OCI-LY7 (cell line): ENCODE measurements around the gene TPBGL. TPM values are rescaled to one million over a fixed set of nuclear protein-coding genes. Genes with fewer than 3 reads are reported as not detected.

Experiments
- BruUV-seq: library from RNA; stranded (reverse); fragments of 400-500 nt; replicated peaks from 2 replicates; lab custom pipeline; 2021; lab: Mats Ljungman, UMichigan
- CTCF ChIA-PET: fragments of 300-600 bp; sonication (Branson Sonifier 250); formaldehyde crosslinking; loops from one replicate; lab custom pipeline; 2022; ENCODE audit warnings: antibody characterized with exemption; ENCODE audit not compliant: unreplicated experiment; lab: Charles Lee
- POLR2A ChIA-PET: fragments of 300-600 bp; sonication (Branson Sonifier 250); formaldehyde crosslinking; loops from one replicate; lab custom pipeline; 2022; ENCODE audit warnings: antibody characterized with exemption; lab: Charles Lee
- DNase-seq: peaks from one replicate; pipeline ENCODE4 v3.0.0-alpha.2; 2015; ENCODE audit warnings: low spot score
- H2AFZ ChIP-seq: fragments of 200-600 bp; sonication (generic), shearing (Covaris generic); 2 replicates; pipeline ENCODE4 v1.6.1; 2014; ENCODE audit warnings: mild to moderate bottlenecking, antibody characterized with exemption, low read length, moderate library complexity
- H3K27ac ChIP-seq: fragments of 200-600 bp; sonication (generic); 2 replicates; pipeline ENCODE4 v1.5.1; 2014; ENCODE audit warnings: mixed run types, low read depth, mild to moderate bottlenecking, moderate library complexity, low read length, inconsistent platforms; ENCODE audit not compliant: poor library complexity, severe bottlenecking
- H3K36me3 ChIP-seq: fragments of 200-600 bp; sonication (generic); 2 replicates; pipeline ENCODE4 v1.6.1; 2014; ENCODE audit warnings: mild to moderate bottlenecking, antibody characterized with exemption, low read length, moderate library complexity, mixed read lengths; ENCODE audit not compliant: insufficient read depth
- H3K4me1 ChIP-seq: fragments of 200-600 bp; sonication (generic); 2 replicates; pipeline ENCODE4 v1.5.1; 2014; ENCODE audit warnings: mild to moderate bottlenecking, low read length; ENCODE audit not compliant: insufficient read depth, poor library complexity, severe bottlenecking
- H3K4me2 ChIP-seq: fragments of 200-600 bp; sonication (generic); 2 replicates; pipeline ENCODE4 v1.6.1; 2014; ENCODE audit warnings: mild to moderate bottlenecking, low read length
- H3K4me3 ChIP-seq: fragments of 200-600 bp; sonication (generic); 2 replicates; pipeline ENCODE4 v1.5.1; 2014; ENCODE audit warnings: mild to moderate bottlenecking, low read depth, low read length; ENCODE audit not compliant: poor library complexity, severe bottlenecking
- H3K79me2 ChIP-seq: fragments of 200-600 bp; sonication (generic); 2 replicates; pipeline ENCODE4 v1.6.1; 2016; ENCODE audit warnings: low read depth, mild to moderate bottlenecking, low read length, moderate library complexity, mixed read lengths; ENCODE audit not compliant: insufficient read depth
- H3K9me2 ChIP-seq: fragments of 200-600 bp; sonication (generic); 2 replicates; pipeline ENCODE4 v1.6.1; 2016; ENCODE audit warnings: mild to moderate bottlenecking, low read length, mixed read lengths; ENCODE audit not compliant: insufficient read depth
- H3K9me3 ChIP-seq: fragments of 200-600 bp; sonication (generic); 2 replicates; pipeline ENCODE4 v1.6.1; 2014; ENCODE audit warnings: mild to moderate bottlenecking, mixed run types, low read length, mixed read lengths
- H4K20me1 ChIP-seq: fragments of 200-600 bp; sonication (generic); 2 replicates; pipeline ENCODE4 v1.6.1; 2014; ENCODE audit warnings: mild to moderate bottlenecking, antibody characterized with exemption, low read length, moderate library complexity, mixed read lengths; ENCODE audit not compliant: insufficient read depth
- EZH2phosphoT487 ChIP-seq: fragments of 200-600 bp; sonication (generic); IDR thresholded peaks from 2 replicates; pipeline ENCODE4 v1.6.1; 2018; ENCODE audit warnings: low read depth, borderline replicate concordance, mild to moderate bottlenecking, mixed run types, antibody characterized with exemption, low read length, moderate library complexity, mixed read lengths
- intact Hi-C: fragments of 100-400 bp; cut with micrococcal nuclease; formaldehyde crosslinking; loops from one replicate; pipeline ENCODE4 v1.10.0; 2022; ENCODE audit not compliant: unreplicated experiment
- total RNA-seq, 2 experiments: library from RNA; depleted of rRNA in 1 of 2; stranded (reverse); fragments of >200 nt in 1 of 2; shearing (Covaris generic) in 1 of 2; gene quantifications; 2 replicates each; pipeline ENCODE4 v1.2.3, GENCODE V29; 2014 to 2022
- TF ChIP-seq, protein P1 (sequence below): fragments of 200-600 bp; sonication (generic); conservative IDR thresholded peaks from 2 replicates; pipeline ENCODE4 v1.5.1; 2014; ENCODE audit warnings: mild to moderate bottlenecking, antibody characterized with exemption, low read length, moderate library complexity, mixed read lengths

TPBGL gene
- total RNA-seq, 2 experiments from 2014 or later = not detected

DNA sequence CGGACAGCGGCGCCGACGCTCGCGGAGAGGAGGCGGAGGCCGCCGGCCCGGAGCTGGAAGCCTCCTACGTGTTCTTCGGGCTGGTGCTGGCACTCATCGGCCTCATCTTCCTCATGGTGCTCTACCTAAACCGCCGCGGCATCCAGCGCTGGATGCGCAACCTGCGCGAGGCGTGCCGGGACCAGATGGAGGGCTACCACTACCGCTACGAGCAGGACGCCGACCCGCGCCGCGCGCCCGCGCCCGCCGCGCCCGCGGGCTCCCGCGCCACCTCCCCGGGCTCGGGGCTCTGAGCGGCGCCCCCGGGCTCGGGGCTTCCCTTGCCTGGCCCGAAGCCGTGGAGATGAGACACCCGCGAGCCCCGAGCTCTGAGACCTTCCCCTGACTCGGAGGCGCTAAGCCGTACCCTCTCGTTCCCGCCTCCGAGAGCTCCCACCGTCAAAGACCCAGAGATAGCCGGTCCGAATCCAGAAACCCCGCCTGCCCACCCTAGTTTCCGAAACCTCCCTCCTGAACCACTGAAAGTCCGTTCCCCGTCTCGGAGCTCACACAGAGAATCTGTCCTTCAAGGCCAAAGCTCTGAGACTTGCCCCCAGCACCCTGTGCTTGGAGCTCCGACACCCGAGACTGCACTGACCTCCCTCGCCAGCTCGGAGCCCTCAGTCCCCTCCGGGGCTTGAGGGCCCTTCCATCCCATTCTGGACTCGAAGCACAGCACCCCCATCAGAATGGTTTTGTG lies 1.5 kb downstream of the TPBGL start:
- TF ChIP-seq, protein P1, sequence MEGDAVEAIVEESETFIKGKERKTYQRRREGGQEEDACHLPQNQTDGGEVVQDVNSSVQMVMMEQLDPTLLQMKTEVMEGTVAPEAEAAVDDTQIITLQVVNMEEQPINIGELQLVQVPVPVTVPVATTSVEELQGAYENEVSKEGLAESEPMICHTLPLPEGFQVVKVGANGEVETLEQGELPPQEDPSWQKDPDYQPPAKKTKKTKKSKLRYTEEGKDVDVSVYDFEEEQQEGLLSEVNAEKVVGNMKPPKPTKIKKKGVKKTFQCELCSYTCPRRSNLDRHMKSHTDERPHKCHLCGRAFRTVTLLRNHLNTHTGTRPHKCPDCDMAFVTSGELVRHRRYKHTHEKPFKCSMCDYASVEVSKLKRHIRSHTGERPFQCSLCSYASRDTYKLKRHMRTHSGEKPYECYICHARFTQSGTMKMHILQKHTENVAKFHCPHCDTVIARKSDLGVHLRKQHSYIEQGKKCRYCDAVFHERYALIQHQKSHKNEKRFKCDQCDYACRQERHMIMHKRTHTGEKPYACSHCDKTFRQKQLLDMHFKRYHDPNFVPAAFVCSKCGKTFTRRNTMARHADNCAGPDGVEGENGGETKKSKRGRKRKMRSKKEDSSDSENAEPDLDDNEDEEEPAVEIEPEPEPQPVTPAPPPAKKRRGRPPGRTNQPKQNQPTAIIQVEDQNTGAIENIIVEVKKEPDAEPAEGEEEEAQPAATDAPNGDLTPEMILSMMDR = no peak; the same call in 1 of the 2 replicates
- TF ChIP-seq EZH2phosphoT487 = no peak
- ChIA-PET CTCF (no interaction called here), POLR2A (no interaction called here)
- intact Hi-C loops = no loop called here
- no peak overlapping the region for H3K4me3 ChIP-seq
- no peaks in the 10 kb centered on the region for H4K20me1 ChIP-seq
- H3K9me2 ChIP-seq = no peaks in the 10 kb centered on the region
- H2AFZ ChIP-seq = no peak overlapping the region
- H3K4me1 ChIP-seq = no peaks in the 10 kb centered on the region
- no peak overlapping the region for H3K27ac ChIP-seq
- DNase-seq = no peak
- no TSS peak for BruUV-seq
- no peaks in the 10 kb centered on the region for H3K79me2 ChIP-seq
- no peaks in the 10 kb centered on the region for H3K9me3 ChIP-seq
- H3K36me3 ChIP-seq = no peaks in the 10 kb centered on the region
- H3K4me2 ChIP-seq = no peak overlapping the region

DNA sequence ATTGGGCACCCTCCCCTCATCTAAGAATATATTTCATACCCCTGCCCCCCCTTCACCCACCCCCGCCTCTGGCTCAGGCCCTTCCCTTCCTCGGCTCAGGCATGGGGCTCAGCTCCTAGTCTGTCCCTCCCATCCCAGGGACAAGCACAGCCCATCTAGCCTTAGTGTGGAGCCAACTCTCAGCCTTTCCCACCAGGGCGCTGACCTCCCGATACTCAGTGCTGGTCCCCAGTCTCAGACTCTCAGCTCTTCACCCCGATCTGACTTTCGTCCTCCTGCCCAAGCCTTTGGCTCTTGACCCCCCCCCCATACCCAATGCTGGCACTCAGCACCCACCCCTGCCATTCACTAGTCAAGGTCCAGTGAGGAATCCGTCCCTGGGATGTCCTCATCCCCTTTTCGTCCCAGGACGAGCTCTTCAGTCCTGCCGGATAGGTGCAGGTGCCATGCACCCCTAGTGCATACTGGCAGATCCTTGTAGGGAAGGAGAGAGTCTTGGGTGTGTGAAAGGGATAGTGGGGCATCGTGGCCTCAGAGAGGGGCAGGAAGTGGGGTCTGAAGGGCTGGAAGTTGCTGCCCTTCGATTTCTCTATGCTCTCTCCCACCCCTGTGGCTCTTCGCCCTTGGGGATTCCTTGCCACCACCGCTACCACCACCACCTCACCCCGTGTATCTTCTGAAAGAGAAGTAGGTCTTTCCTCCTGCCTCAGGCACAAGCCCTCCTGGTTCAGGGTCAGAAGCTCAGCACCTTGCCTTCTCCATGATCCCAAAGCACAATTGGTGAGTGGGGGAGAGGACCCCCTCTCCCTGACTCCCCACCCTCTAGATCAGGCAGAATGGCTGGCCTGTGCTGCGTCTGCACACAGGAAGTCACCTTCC lies 2.4 kb downstream of the TPBGL start:
- Histone ChIP-seq H3K4me1 (no peaks in the 10 kb centered on the region), H3K36me3 (no peaks in the 10 kb centered on the region), H3K9me2 (no peaks in the 10 kb centered on the region), H3K79me2 (no peaks in the 10 kb centered on the region), H3K4me2 (no peak overlapping the region), H2AFZ (no peak overlapping the region), H4K20me1 (no peaks in the 10 kb centered on the region), H3K27ac (no peak overlapping the region), H3K4me3 (no peak overlapping the region), H3K9me3 (no peaks in the 10 kb centered on the region)
- no TSS peak for BruUV-seq
- intact Hi-C loops = no loop called here
- POLR2A ChIA-PET = no interaction called here
- no peak for TF ChIP-seq EZH2phosphoT487
- TF ChIP-seq, protein P1 = no peak
- CTCF ChIA-PET = no interaction called here
- DNase-seq = no peak
